NCI-H226 (cell line): Measurements from ENCODE around the gene ZC3H12D.

Experiments used
- DNase-seq: peaks from one replicate; pipeline ENCODE4 v3.0.0-alpha.2; 2015

The ZC3H12D gene

DNA sequence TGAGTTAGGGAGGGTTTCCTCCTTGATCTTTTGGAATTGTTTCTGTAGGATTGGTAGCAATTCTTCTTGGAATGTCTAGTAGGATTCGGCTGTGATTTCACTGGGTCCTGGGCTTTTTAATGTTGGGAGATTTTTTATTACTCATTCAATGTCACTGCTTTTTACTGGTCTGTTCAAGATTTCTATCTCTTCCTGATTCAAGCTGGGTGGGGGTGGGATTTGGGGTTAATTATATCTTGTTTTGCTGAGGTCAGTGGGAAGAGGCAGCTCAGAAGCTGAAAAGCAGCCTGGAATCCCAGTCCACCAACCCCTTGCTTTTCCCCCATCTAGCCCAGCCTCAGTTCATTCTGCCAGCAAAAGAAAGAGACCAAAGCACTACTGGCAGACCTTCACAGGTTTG lies 45.2 kb downstream of the ZC3H12D start:
- no peak for DNase-seq

DNA sequence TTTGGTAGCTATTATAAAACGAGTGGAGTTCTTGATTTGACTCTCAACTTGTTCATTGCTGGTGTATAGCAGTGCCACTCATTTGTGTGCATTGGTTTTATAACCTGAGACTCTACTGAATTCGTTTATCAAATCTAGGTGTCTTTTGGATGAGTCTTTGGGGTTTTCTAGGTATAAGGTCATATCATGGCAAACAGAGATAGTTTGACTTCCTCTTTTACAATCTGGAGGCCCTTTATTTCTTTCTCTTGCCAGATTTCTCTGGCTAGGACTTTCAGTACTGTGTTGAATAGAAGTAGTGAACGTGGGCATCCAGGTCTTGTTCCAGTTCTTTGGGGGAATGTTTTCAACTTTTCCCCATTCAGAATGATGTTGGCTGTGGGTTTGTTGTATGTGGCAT lies 46.0 kb downstream of the ZC3H12D start:
- no peak for DNase-seq

DNA sequence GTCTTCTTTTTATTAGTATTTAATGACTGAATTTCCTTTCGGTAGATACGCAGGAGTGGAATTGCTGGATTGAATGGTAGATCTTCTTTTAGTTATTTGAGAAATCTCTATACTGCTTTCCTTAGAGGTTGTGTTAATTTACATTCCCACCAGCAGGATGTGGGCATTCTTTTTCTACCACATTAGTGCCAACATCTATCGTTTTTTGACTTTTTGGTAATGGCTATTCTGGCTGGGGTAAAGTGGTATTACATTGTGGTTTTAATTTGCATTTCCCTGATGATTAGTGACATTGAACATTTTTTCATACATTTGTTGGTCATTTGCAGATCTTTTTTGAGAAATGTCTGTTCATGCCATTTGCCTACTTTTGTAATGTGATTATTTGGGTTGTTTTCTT lies 47.6 kb downstream of the ZC3H12D start:
- DNase-seq: no peak

GRCh38 chr6:149436647-149437046 lies 48.2 kb downstream of the ZC3H12D start:
- DNase-seq: no peak

- no peak for DNase-seq
These were observed 48.8 kb downstream of the ZC3H12D start for GRCh38 chr6:149435919-149436586.

- no peak for DNase-seq
These were observed 50.9 kb downstream of the ZC3H12D start for GRCh38 chr6:149433881-149434280.

- DNase-seq: no peak
These were observed 51.4 kb downstream of the ZC3H12D start for GRCh38 chr6:149433405-149433804.

GRCh38 chr6:149431905-149432775 lies 52.7 kb downstream of the ZC3H12D start:
- peak; percentile 52 for DNase-seq

DNA sequence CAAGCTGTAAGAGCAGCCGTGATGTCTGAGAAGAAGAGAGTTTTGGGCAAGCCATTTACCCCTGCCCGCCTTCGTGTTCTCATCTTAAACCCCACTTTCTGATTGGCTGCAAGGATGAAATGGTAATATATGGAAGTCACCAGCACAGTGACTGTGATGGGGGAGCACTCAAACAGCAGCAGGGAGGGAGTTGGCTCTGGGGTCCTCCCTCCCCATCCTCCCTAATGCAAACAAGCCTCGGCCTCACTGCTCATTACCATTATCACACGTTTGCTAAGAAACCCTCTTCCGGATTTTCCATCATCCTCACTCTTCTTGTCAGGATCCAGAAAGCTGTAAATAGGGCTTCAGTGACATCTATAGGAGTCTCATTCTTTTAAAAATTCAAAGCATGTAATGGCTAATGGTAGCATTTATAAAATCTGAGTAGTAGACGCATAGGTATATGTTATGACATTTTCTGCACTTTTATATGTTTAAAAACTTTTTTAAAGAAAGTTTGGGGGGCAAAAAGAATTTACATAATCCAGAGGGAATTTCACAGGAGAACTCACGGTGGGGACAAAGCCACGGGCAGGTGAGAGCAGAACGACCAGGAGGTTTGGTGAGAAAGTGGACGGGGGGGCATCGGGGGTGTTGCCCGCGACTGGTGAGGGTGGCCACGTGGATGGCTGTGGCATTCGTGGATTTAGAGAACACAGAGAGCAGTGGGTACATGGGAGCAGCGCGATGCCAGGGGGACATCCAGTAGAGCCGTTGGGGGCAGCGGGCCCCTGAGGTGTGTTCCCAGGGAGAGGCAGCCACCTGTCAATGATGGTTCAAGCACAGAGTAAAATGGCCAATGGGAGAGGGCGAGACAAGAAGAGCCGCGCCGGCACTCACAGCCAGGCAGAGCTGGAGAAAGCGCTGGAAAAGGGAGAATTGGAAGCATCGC lies 55.1 kb downstream of the ZC3H12D start:
- DNase-seq: no peak

- DNase-seq: no peak
These were observed 56.2 kb downstream of the ZC3H12D start for GRCh38 chr6:149428606-149429005.

GRCh38 chr6:149425754-149426153 lies 59.1 kb downstream of the ZC3H12D start:
- DNase-seq: no peak

DNA sequence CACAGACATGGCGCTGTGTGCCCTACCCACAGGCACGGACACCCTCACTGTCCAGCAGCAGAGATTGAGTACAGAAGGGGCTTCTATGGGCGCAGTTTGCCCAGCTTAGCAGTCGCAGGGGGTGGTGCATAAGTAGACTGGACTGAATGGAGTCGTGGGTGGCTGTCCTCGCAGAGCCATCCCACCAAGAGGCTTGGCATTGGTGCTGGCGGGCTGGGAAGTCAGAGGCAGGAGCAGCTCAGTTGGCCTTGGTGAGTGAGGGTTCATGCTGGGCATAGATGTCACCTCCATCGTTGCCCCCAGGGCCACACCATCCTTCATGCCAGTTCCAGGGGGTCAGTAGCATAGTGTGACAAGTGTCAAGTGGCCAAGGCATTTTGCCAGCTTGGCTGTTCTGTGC lies 59.6 kb downstream of the ZC3H12D start:
- no peak for DNase-seq

DNA sequence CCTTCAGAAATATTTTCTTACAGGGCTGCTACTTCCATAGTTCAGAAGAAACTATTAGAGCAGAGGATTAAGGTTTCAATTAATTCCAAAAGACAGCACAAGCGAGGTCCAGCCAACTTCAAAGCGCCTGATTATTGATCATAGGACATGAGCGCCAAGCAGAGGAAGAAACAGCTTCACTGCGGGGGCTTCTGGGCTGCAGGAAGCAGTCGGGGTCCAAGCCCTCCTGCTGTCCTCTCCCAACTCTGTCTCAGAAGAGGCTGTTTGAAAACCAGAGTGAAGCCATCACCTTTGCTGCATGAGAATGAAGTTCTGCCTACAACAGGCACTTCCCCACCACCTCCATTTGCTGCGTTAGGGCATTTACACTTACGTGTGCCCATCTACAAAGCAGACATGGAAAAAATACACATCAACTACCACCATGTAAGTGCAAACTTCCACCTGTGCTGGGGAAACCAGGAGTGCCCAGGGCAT lies 60.8 kb downstream of the ZC3H12D start:
- DNase-seq: no peak

GRCh38 chr6:149422581-149422980 lies 62.2 kb downstream of the ZC3H12D start:
- DNase-seq: no peak

GRCh38 chr6:149421132-149421531 lies 63.7 kb downstream of the ZC3H12D start:
- DNase-seq: no peak

DNA sequence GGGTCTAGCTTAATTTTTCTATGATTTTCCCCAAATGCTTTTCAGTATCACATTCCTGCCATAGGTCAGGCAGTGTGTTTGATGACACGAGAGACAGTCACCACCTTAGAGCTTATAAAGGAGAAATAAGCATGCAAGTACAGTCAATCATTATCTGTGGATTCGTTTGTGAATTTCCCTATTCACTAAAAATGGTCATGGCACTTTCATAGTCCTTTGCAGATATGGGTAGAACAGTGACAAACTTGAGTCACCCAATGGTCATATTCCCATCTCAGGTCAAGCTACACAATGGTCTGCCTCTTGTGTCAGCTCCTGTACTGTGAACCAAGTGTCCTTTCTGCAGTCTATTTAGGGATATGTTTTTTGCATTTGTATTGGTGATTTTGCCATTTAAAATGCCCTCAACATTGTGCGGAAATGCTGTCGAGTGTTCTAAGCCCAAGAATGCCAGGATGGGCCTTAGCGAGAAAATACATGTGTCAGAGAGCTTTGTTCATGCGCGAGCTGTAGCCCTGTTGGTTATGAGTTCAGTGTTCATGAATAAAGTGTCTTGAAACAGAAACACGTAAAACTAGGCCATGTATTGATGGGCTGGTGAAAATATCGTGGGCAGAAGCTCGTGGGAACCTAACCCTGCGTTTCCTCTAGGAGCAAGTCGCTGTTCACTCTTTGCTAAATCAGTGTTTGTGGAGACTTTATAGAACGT lies 65.0 kb downstream of the ZC3H12D start:
- no peak for DNase-seq

DNA sequence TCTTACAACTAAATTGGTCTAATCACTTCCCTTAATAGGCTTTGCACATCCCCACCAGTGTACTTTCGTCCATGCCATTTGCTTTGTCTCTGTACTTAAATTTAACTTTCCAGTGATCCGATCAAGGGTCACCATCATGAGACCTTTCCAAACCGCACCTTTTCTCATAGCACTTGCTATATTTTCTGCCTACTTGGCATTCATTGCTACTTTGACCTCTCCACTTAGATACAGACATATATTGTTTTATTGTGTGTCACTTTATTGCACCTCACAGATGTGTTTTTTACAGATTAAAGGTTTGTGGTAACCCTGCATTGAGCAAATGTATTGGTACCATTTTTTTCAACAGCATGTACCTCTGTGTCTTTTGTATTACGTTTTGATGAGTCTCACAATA lies 70.0 kb downstream of the ZC3H12D start:
- no peak for DNase-seq

DNA sequence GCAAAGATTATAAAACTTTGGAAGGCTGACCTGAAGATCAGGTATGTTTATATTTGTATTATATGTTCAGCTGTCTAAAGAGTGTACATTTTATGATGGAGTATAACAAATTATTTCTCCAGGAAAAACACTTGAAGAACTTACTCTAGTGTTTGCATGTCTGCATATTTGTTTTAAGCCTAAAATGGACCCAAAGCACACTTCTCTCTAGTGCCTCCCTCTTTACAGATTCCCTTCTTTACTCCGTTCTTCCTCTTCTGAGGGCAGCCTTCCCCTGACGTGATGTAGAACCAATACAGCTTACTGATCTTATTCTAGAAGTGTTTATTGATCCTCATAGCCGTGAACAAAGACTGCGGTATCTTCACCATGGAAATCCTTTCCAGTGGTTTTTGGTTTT lies 70.8 kb downstream of the ZC3H12D start:
- DNase-seq: no peak

DNA sequence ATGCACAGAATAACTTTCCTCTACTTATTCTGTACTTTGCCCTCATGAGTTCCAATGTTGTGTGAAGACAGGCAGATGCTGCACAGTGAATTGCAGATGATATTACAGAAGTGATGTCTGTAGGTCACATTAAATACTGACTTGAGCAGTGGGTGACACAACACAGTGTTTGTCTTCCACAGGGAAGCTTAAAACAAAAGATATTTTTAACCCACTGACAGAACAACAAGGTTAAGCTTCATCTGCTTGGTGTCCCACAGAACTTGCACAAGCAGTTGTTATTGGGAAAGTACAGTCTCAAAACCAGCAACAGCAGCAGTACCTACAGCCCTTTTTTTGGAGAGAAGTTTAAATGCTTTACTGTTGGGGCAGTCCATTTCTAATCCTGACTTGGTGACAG lies 74.3 kb downstream of the ZC3H12D start:
- no peak for DNase-seq

DNA sequence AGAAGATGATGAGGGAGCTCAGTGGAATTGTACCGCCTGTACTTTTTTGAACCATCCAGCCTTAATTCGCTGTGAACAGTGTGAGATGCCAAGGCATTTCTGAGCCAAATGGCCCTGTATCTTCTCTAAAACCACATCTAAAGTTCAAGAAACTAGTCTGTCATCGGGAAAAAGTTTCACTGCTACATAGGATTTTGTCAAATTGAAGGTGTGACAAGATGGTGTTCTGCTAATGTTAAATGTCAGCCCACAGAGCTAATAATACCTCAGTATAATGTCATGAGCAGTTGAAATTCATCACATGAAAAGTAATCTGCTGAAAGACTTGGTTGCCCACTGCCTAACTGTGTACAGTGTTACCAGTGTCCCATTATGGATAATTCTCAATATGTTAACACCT lies 75.2 kb downstream of the ZC3H12D start:
- DNase-seq: no peak

DNA sequence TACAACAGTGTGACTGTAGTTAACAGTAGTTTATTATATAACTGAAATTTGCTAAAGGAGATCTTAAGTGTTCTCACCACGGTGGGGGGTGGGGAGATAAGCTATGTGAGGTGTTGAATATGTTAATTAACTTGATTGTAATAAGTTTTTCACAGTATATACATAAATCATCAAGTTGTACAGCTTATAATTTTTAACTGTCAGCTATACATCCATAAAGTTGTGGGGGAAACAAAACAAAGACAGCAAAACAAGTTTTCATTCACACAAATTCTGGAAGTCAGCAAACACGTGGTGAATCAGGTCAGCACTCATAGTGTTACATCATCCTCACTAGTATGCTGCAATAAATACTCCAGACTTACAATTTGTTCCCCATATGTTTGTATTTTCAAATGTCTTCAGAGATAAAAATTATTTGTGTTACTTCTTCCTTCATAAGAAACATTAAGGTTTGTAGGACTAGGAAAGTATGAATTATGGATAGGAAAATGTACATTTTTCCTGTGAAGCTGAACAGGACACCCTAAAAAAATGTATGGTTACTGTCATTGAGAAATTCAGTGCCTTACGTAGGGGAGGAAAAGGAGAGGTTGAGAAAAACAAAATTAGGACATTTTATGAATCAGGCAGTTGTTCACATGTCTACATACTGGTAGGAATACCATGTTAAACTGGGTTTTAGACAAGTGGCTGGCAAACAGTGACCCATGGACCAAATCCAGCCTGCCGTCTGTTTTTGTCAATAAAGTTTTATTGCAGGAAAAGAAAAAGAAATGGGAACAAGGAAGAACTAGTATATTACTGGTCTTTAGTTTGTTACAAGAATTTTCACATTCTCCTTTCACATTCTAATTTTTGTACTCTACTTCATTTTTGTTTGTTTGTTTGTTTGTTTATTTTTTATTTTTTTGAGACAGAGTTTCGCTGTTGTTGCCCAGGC lies 78.7 kb downstream of the ZC3H12D start:
- no peak for DNase-seq
